Vagina (tissue), 2 donors: ENCODE measurements around the gene MUC6. TPM values are rescaled to one million over a fixed set of nuclear protein-coding genes. Genes with fewer than 3 reads are reported as not detected.

Source experiments
- DNase-seq, 2 donors: peaks; one replicate each; pipeline ENCODE4 v3.0.0-alpha.2; 2017; ENCODE audit errors: extremely low spot score in 2 of 2
- H3K27ac ChIP-seq: fragments of 200-600 bp; sonication (generic); one replicate; pipeline ENCODE4 v1.5.1; 2019
- H3K27me3 ChIP-seq: fragments of 200-600 bp; sonication (generic); one replicate; pipeline ENCODE4 v1.5.1; 2019
- H3K36me3 ChIP-seq, 2 donors: fragments of 200-600 bp; sonication (generic); one replicate each; pipeline ENCODE4 v1.5.1; 2017 to 2019
- H3K4me1 ChIP-seq: fragments of 200-600 bp; sonication (generic); one replicate; pipeline ENCODE4 v1.5.1; 2019
- H3K4me3 ChIP-seq, 2 donors: fragments of 200-600 bp; sonication (generic); 1 replicate in 1 of 2; 2 replicates in 1 of 2; pipeline ENCODE4 v1.5.1; 2016 to 2019
- H3K9me3 ChIP-seq: fragments of 200-600 bp; sonication (generic); one replicate; pipeline ENCODE4 v1.5.1; 2019
- CTCF ChIP-seq, 3 experiments: fragments of 450-650 bp in 2 of 3; fragments of 200-600 bp in 1 of 3; sonication (generic) in 1 of 3; IDR thresholded peaks; one replicate each; pipeline ENCODE4 v1.5.1; 2017 to 2019; ENCODE audit warnings: antibody characterized with exemption in 3 of 3, mild to moderate bottlenecking in 2 of 3, moderate library complexity in 2 of 3
- POLR2A ChIP-seq, 2 donors: fragments of 450-650 bp; IDR thresholded peaks; one replicate each; pipeline ENCODE4 v1.6.1; 2017; ENCODE audit warnings: antibody characterized with exemption in 2 of 2, mild to moderate bottlenecking in 2 of 2, moderate library complexity in 2 of 2
- POLR2AphosphoS5 ChIP-seq, 2 donors: sonication (generic); formaldehyde crosslinking; IDR thresholded peaks; one replicate each; pipeline ENCODE4 v1.9.0; 2017; ENCODE audit warnings: antibody characterized with exemption in 2 of 2, mild to moderate bottlenecking in 2 of 2, low read depth in 1 of 2; ENCODE audit not compliant: insufficient read depth in 1 of 2
- intact Hi-C: fragments of 100-400 bp; cut with DNase I; formaldehyde crosslinking; loops from one replicate; pipeline ENCODE4 v1.15.1; 2023
- total RNA-seq: library from RNA; depleted of rRNA; stranded (reverse); fragments of >200 nt; gene quantifications from one replicate; pipeline ENCODE4 v1.2.3, GENCODE V29; 2016

MUC6 gene
- total RNA-seq, 1 donor from 2014 or later = not detected

GRCh38 chr11:1050581-1051355 is 14.2 kb upstream of the MUC6 start:
- no peaks in the 10 kb centered on the region for H3K36me3 ChIP-seq
- H3K4me1 ChIP-seq = peaks cover 9% of the 10 kb centered on the region
- intact Hi-C loops = loop anchor here (5.0 kb wide), 1 partner anchor 198 kb away; no protein-coding TSS in a partner anchor
- TF ChIP-seq POLR2AphosphoS5 (IDR thresholded peaks at IDR 0.05; ENCODE audit: insufficient read depth in 1 of 2, low read depth in 1 of 2) = peak; percentile 12 to 15
- no peak for TF ChIP-seq POLR2A (IDR thresholded peaks at IDR 0.05)
- TF ChIP-seq CTCF (IDR thresholded peaks at IDR 0.05) = peak; percentile 69 to 86 (median 73)
- H3K27me3 ChIP-seq = no peaks in the 10 kb centered on the region
- no peak overlapping the region for H3K4me3 ChIP-seq
- no peak for DNase-seq
- H3K9me3 ChIP-seq = no peaks in the 10 kb centered on the region
- H3K27ac ChIP-seq = no peak overlapping the region

GRCh38 chr11:1049911-1050580 is 13.5 kb upstream of the MUC6 start:
- H3K27me3 ChIP-seq = no peaks in the 10 kb centered on the region
- peaks cover 9% of the 10 kb centered on the region for H3K4me1 ChIP-seq
- intact Hi-C loops = loop anchor here (5.0 kb wide), 1 partner anchor 198 kb away; no protein-coding TSS in a partner anchor
- no peak for DNase-seq
- TF ChIP-seq POLR2A (IDR thresholded peaks at IDR 0.05) (no peak), CTCF (IDR thresholded peaks at IDR 0.05) (no peak), POLR2AphosphoS5 (IDR thresholded peaks at IDR 0.05; ENCODE audit: insufficient read depth in 1 of 2, low read depth in 1 of 2) (no peak)
- no peaks in the 10 kb centered on the region for H3K9me3 ChIP-seq
- no peak overlapping the region for H3K27ac ChIP-seq
- no peak overlapping the region for H3K4me3 ChIP-seq
- H3K36me3 ChIP-seq = no peaks in the 10 kb centered on the region

GRCh38 chr11:1049431-1049891 is 12.9 kb upstream of the MUC6 start:
- TF ChIP-seq POLR2A (IDR thresholded peaks at IDR 0.05) (no peak), CTCF (IDR thresholded peaks at IDR 0.05) (no peak), POLR2AphosphoS5 (IDR thresholded peaks at IDR 0.05; ENCODE audit: insufficient read depth in 1 of 2, low read depth in 1 of 2) (no peak)
- Histone ChIP-seq H3K4me1 (peaks cover 6% of the 10 kb centered on the region), H3K27me3 (no peaks in the 10 kb centered on the region), H3K36me3 (no peaks in the 10 kb centered on the region), H3K9me3 (no peaks in the 10 kb centered on the region), H3K27ac (no peak overlapping the region), H3K4me3 (no peak overlapping the region)
- intact Hi-C loops = no loop called here
- no peak for DNase-seq

GRCh38 chr11:1049071-1049405 is 12.5 kb upstream of the MUC6 start:
- intact Hi-C loops = no loop called here
- Histone ChIP-seq H3K9me3 (no peaks in the 10 kb centered on the region), H3K27me3 (no peaks in the 10 kb centered on the region), H3K36me3 (no peaks in the 10 kb centered on the region), H3K4me1 (peaks cover 2% of the 10 kb centered on the region), H3K27ac (no peak overlapping the region), H3K4me3 (no peak overlapping the region)
- no peak for TF ChIP-seq POLR2AphosphoS5 (IDR thresholded peaks at IDR 0.05; ENCODE audit: insufficient read depth in 1 of 2, low read depth in 1 of 2)
- TF ChIP-seq POLR2A (IDR thresholded peaks at IDR 0.05) = no peak
- TF ChIP-seq CTCF (IDR thresholded peaks at IDR 0.05) = no peak
- no peak for DNase-seq
